Measurements from ENCODE around the gene B4GALT1. TPM values are rescaled to one million over a fixed set of nuclear protein-coding genes. Genes with fewer than 3 reads are reported as not detected.

The B4GALT1 gene
- total and polyA plus RNA-seq, 2 of the 8 experiments (the other 6 are each of a cell fraction or from before 2014, with no cell fraction given), result 12.8 to 18.2 TPM

DNA sequence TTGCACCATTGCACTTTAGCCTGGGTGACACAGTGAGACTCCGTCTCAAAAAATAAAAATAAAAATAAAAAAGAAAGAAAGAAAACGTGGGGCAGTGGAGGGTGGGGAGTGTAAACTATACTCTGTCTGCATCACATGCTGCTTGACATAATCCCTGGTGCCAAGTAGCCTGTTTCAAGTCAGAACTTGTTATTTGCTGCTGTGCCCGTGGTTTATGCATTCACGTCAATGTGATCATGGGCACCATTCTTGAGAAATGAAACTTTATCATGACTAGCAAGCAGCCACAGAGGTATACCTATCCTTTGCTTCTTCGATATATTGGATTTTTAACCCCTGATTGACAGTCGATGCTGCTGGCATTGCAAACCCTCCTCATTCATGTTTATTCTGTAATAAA is 86.6 kb downstream of the B4GALT1 start (continued):
- TF ChIP-seq, protein P1, sequence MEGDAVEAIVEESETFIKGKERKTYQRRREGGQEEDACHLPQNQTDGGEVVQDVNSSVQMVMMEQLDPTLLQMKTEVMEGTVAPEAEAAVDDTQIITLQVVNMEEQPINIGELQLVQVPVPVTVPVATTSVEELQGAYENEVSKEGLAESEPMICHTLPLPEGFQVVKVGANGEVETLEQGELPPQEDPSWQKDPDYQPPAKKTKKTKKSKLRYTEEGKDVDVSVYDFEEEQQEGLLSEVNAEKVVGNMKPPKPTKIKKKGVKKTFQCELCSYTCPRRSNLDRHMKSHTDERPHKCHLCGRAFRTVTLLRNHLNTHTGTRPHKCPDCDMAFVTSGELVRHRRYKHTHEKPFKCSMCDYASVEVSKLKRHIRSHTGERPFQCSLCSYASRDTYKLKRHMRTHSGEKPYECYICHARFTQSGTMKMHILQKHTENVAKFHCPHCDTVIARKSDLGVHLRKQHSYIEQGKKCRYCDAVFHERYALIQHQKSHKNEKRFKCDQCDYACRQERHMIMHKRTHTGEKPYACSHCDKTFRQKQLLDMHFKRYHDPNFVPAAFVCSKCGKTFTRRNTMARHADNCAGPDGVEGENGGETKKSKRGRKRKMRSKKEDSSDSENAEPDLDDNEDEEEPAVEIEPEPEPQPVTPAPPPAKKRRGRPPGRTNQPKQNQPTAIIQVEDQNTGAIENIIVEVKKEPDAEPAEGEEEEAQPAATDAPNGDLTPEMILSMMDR (IDR thresholded peaks at IDR 0.05; ENCODE audit: control extremely low read depth in 1 of 3, insufficient read depth in 1 of 3, low read depth in 1 of 3, low read length in 3 of 3), result no peak
- TF ChIP-seq RNF2 (IDR thresholded peaks at IDR 0.05; ENCODE audit: borderline replicate concordance, low read depth, low read length, missing control alignments, poor library complexity, severe bottlenecking), result no peak
- no peak for TF ChIP-seq YY1 (IDR thresholded peaks at IDR 0.05; ENCODE audit: low read depth, low read length)
- TF ChIP-seq SRF (IDR thresholded peaks at IDR 0.05; ENCODE audit: low read depth, low read length), result no peak
- no peak for TF ChIP-seq HDAC6 (IDR thresholded peaks at IDR 0.05; ENCODE audit: low read depth, low read length)
- no peak for TF ChIP-seq TAF7 (optimal IDR thresholded peaks at IDR 0.05; ENCODE audit: borderline replicate concordance, low read depth, low read length)
- no peak for TF ChIP-seq NANOG (IDR thresholded peaks at IDR 0.05; ENCODE audit: insufficient read depth, low read depth, low read length, poor library complexity, severe bottlenecking)
- TF ChIP-seq RFX5 (IDR thresholded peaks at IDR 0.05; ENCODE audit: borderline replicate concordance, low read depth, low read length), result no peak
